Parathyroid adenoma (tissue), 2 donors: ENCODE measurements around the gene PCIF1.
A peak's percentile ranks its signal among the peaks of the same experiment; 100 is the strongest.

Experiments used
- H2AFZ ChIP-seq: fragments of 300-600 bp; sonication (generic); one replicate; pipeline ENCODE4 v1.7.0; 2017; ENCODE audit warnings: antibody characterized with exemption, mild to moderate bottlenecking
- H3K27ac ChIP-seq: fragments of 300-600 bp; sonication (generic); one replicate; pipeline ENCODE4 v1.7.0; 2017
- H3K27me3 ChIP-seq: fragments of 300-600 bp; sonication (generic); one replicate; pipeline ENCODE4 v1.7.0; 2017; ENCODE audit warnings: low read length; ENCODE audit not compliant: control insufficient read depth, insufficient read depth
- H3K36me3 ChIP-seq: fragments of 300-600 bp; sonication (generic); one replicate; pipeline ENCODE4 v1.7.0; 2017; ENCODE audit warnings: low read length; ENCODE audit not compliant: control insufficient read depth, insufficient read depth
- H3K4me1 ChIP-seq: fragments of 300-600 bp; sonication (generic); one replicate; pipeline ENCODE4 v1.7.0; 2017; ENCODE audit warnings: control low read depth
- H3K4me2 ChIP-seq: fragments of 300-600 bp; sonication (generic); one replicate; pipeline ENCODE4 v1.7.0; 2017; ENCODE audit warnings: low read length
- H3K4me3 ChIP-seq: fragments of 300-600 bp; sonication (generic); one replicate; pipeline ENCODE4 v1.7.0; 2017; ENCODE audit warnings: low read depth, low read length
- H3K79me2 ChIP-seq: fragments of 300-600 bp; sonication (generic); one replicate; pipeline ENCODE4 v1.7.0; 2017; ENCODE audit warnings: control low read depth
- H3K9ac ChIP-seq: fragments of 300-600 bp; sonication (generic); one replicate; pipeline ENCODE4 v1.7.0; 2017; ENCODE audit warnings: mild to moderate bottlenecking
- H3K9me3 ChIP-seq: fragments of 300-600 bp; sonication (generic); one replicate; pipeline ENCODE4 v1.7.0; 2017; ENCODE audit warnings: low read length; ENCODE audit not compliant: control insufficient read depth
- CTCF ChIP-seq: fragments of 300-600 bp; sonication (generic); IDR thresholded peaks from one replicate; pipeline ENCODE4 v1.7.0; 2017; ENCODE audit warnings: antibody characterized with exemption, mild to moderate bottlenecking
- donor health status: primary hyperparathyroidism.

The PCIF1 gene

GRCh38 chr20:45919542-45920399, 14.7 kb upstream of the PCIF1 start:
- no peak for TF ChIP-seq CTCF
- no peaks in the 10 kb centered on the region for H3K36me3 ChIP-seq
- no peak overlapping the region for H3K4me2 ChIP-seq
- no peaks in the 10 kb centered on the region for H3K79me2 ChIP-seq
- no peak overlapping the region for H3K4me3 ChIP-seq
- peak overlapping the region; percentile 24 for H3K27ac ChIP-seq
- H3K9me3 ChIP-seq, result no peaks in the 10 kb centered on the region
- peaks cover 8% of the 10 kb centered on the region for H3K4me1 ChIP-seq
- no peaks in the 10 kb centered on the region for H3K27me3 ChIP-seq
- no peak overlapping the region for H3K9ac ChIP-seq
- peak overlapping the region; percentile 8 for H2AFZ ChIP-seq

- no peaks in the 10 kb centered on the region for H3K79me2 ChIP-seq
- no peak for TF ChIP-seq CTCF
- no peaks in the 10 kb centered on the region for H3K36me3 ChIP-seq
- H2AFZ ChIP-seq, result peak overlapping the region; percentile 8
- H3K4me3 ChIP-seq, result no peak overlapping the region
- H3K4me1 ChIP-seq, result peaks cover 12% of the 10 kb centered on the region
- H3K9me3 ChIP-seq, result no peaks in the 10 kb centered on the region
- peak overlapping the region; percentile 2 for H3K27ac ChIP-seq
- no peaks in the 10 kb centered on the region for H3K27me3 ChIP-seq
- H3K4me2 ChIP-seq, result no peak overlapping the region
- no peak overlapping the region for H3K9ac ChIP-seq
Observed at GRCh38 chr20:45920462-45921336, 13.8 kb upstream of the PCIF1 start.

GRCh38 chr20:45921337-45922189, 12.9 kb upstream of the PCIF1 start:
- Histone ChIP-seq H2AFZ (no peak overlapping the region), H3K9me3 (no peaks in the 10 kb centered on the region), H3K36me3 (no peaks in the 10 kb centered on the region), H3K27ac (no peak overlapping the region), H3K9ac (no peak overlapping the region), H3K4me1 (peaks cover 12% of the 10 kb centered on the region), H3K27me3 (no peaks in the 10 kb centered on the region), H3K79me2 (no peaks in the 10 kb centered on the region), H3K4me3 (no peak overlapping the region), H3K4me2 (no peak overlapping the region)
- TF ChIP-seq CTCF, result no peak

- Histone ChIP-seq H3K27me3 (no peaks in the 10 kb centered on the region), H3K4me3 (peak overlapping the region; percentile 52), H3K9ac (no peak overlapping the region), H3K79me2 (no peaks in the 10 kb centered on the region), H3K9me3 (no peaks in the 10 kb centered on the region), H3K4me2 (peak overlapping the region; percentile 78), H3K4me1 (peaks cover 12% of the 10 kb centered on the region), H2AFZ (peak overlapping the region; percentile 82), H3K36me3 (no peaks in the 10 kb centered on the region), H3K27ac (peak overlapping the region; percentile 89)
- TF ChIP-seq CTCF, result no peak
Observed at GRCh38 chr20:45924391-45925261, 9.9 kb upstream of the PCIF1 start.
